B cell (primary cell): Measurements from ENCODE around the gene GARIN5A.

Experiments
- CTCF ChIP-seq: fragments of 200-600 bp; IDR thresholded peaks from one replicate; pipeline ENCODE4 v1.8.0; 2022; ENCODE audit warnings: antibody characterized with exemption, mild to moderate bottlenecking
- EZH2 ChIP-seq: IDR thresholded peaks from 2 replicates; pipeline ENCODE4 v1.6.1; 2012; ENCODE audit warnings: borderline replicate concordance, low read depth, mild to moderate bottlenecking, moderate library complexity, low read length; ENCODE audit not compliant: insufficient read depth, poor library complexity, severe bottlenecking

DNA sequence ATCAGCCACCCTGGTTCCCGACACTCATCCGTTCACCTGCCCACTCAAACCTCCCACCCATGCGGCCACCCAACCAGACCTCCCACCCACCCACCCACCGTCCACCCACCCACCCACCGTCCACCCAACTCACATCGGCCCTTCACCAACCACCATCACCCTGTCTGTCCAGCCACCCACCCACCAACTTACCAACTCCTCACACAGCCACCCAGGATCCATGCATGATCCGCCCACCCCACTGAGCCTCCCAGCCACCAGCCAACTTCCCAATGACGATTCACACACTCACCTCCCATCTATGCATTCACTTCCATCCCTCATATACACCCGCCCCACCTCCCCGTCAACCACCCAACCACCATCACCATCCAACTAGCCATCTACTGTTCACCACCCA lies 30.1 kb upstream of the GARIN5A start:
- TF ChIP-seq EZH2 (no peak), CTCF (no peak)
